DOHH2 (cell line): ENCODE measurements around the gene SPG7.

Experiments
- CTCF ChIP-seq: fragments of 200-600 bp; sonication (generic); IDR thresholded peaks from one replicate; pipeline ENCODE4 v1.5.1; 2014; ENCODE audit warnings: antibody characterized with exemption, mild to moderate bottlenecking, low read depth, low read length; ENCODE audit not compliant: poor library complexity, severe bottlenecking
- EZH2phosphoT487 ChIP-seq: fragments of 200-600 bp; sonication (generic); IDR thresholded peaks from 2 replicates; pipeline ENCODE4 v1.6.1; 2017; ENCODE audit warnings: borderline replicate concordance, mild to moderate bottlenecking, antibody characterized with exemption, low read length, moderate library complexity, mixed read lengths

DNA sequence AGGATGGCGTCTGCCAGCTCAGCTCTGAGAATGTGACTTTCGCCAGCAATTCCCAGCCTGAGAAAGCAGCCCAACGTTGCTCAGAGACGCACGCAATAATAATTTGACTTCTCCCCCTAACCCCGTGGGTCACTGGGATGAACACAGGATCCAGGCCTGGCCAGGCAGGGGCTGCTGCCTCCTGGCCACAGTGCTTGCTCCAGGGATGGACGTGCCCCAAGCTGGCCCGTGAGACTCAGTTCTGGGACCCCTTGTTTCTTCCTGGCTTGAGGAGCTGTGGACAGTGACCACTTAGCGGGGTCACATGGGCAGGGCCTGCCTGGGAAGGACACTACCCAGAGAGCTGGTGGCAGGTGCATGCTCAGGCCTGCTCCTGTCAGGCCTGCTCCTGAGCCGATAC, 91.7 kb downstream of the SPG7 start:
- TF ChIP-seq CTCF = no peak
- TF ChIP-seq EZH2phosphoT487 = no peak
